ENCODE data around the gene CREB3L2.

The CREB3L2 gene

GRCh38 chr7:137935884-137936508 lies 65.9 kb downstream of the CREB3L2 start:
- TF ChIP-seq EGR2 (tag by site-specific recombination; IDR thresholded peaks at IDR 0.05; ENCODE audit: low read depth) (peak; percentile 42), TRIM28 (IDR thresholded peaks at IDR 0.05; ENCODE audit: borderline replicate concordance, low read length) (0 out of 2 replicates have a peak, but pooled peaks have one; percentile 18), ZFHX2 (tag by site-specific recombination; conservative IDR thresholded peaks at IDR 0.05) (peak; percentile 57), ZNF785 (tag by site-specific recombination; IDR thresholded peaks at IDR 0.05) (no peak)
- ChIA-PET CTCF (interaction anchor here (1.4 kb wide), 1 partner anchor 32 kb away, joined by 3 read pairs; no protein-coding TSS in a partner anchor), POLR2A (no interaction called here)
- peaks cover 2% of the 10 kb centered on the region; the same call in 1 of the 2 replicates for H3K4me1 ChIP-seq (ENCODE audit: control insufficient read depth, insufficient read depth, low read length)
- no peak overlapping the region for H3K4me3 ChIP-seq (ENCODE audit: low read depth, low read length)
- H3K27ac ChIP-seq (ENCODE audit: extremely low read depth, low read depth, low read length): no peak overlapping the region
- H3K9me3 ChIP-seq (ENCODE audit: control insufficient read depth, insufficient read depth, low read depth, low read length): no peaks in the 10 kb centered on the region
- no peaks in the 10 kb centered on the region for H3K36me3 ChIP-seq (ENCODE audit: control insufficient read depth in 2 of 2, insufficient read depth in 1 of 2, low read length in 2 of 2)

DNA sequence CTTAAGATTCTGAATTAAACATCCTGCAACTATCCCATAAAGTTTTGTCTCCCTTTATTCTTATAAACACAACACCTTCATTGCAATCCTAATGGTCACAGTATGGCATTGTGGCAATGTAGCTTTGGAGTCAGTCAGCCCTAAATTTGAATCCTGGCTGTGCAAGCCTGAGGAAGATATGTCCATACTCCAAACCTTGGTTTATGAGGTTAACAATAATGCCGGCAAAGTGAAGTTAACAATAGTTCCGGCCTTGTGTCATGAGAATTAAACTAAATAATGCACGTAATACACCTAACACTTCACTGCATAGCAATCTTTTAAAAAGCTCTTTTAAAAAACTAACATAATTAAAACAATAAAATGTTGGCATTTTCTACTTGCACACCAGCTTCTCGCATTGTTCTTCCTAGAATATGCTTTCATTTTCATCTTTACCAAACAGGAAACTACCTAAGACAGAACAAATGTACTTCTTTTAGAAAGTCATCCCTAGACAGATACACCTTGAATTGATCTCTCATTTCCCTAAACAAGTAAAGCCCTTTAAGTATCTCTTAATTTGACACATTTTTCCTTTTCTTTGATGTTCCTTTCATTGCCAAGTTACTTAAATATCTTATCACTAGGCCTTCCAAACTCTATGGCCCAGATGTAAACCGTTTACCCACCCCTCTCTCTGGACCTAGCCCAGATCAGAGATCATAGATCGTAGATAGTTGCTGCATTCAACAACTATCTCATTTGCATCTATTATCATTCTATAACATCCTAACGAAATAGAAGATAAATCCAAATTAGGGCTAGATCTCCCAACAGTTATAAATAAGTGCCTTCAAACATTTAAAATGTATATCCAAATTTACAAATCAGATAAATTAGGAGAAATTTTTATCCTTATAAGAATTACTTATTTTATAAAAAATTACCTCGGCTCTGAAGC lies 66.7 kb downstream of the CREB3L2 start:
- TF ChIP-seq TRIM28 (IDR thresholded peaks at IDR 0.05; ENCODE audit: borderline replicate concordance, low read length) (no peak), BCL11B (tag by site-specific recombination; IDR thresholded peaks at IDR 0.05; ENCODE audit: low read depth) (no peak), ZNF514 (tag by site-specific recombination; IDR thresholded peaks at IDR 0.05) (no peak), ZNF423 (tag by site-specific recombination; IDR thresholded peaks at IDR 0.05) (no peak), ZNF777 (tag by site-specific recombination; IDR thresholded peaks at IDR 0.05; ENCODE audit: borderline replicate concordance) (no peak), ZNF623 (tag by site-specific recombination; IDR thresholded peaks at IDR 0.05) (no peak), REPIN1 (tag by site-specific recombination; IDR thresholded peaks at IDR 0.05; ENCODE audit: low read depth) (no peak)
- TF ChIP-seq, protein P1, sequence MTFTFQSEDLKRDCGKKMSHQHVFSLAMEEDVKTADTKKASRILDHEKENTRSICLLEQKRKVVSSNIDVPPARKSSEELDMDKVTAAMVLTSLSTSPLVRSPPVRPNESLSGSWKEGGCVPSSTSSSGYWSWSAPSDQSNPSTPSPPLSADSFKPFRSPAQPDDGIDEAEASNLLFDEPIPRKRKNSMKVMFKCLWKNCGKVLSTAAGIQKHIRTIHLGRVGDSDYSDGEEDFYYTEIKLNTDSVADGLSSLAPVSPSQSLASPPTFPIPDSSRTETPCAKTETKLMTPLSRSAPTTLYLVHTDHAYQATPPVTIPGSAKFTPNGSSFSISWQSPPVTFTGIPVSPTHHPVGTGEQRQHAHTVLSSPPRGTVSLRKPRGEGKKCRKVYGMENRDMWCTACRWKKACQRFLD (tag by site-specific recombination; IDR thresholded peaks at IDR 0.05): no peak
- TF ChIP-seq, protein P2, sequence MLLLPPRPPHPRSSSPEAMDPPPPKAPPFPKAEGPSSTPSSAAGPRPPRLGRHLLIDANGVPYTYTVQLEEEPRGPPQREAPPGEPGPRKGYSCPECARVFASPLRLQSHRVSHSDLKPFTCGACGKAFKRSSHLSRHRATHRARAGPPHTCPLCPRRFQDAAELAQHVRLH (tag by site-specific recombination; IDR thresholded peaks at IDR 0.05): no peak
- TF ChIP-seq, protein P3, sequence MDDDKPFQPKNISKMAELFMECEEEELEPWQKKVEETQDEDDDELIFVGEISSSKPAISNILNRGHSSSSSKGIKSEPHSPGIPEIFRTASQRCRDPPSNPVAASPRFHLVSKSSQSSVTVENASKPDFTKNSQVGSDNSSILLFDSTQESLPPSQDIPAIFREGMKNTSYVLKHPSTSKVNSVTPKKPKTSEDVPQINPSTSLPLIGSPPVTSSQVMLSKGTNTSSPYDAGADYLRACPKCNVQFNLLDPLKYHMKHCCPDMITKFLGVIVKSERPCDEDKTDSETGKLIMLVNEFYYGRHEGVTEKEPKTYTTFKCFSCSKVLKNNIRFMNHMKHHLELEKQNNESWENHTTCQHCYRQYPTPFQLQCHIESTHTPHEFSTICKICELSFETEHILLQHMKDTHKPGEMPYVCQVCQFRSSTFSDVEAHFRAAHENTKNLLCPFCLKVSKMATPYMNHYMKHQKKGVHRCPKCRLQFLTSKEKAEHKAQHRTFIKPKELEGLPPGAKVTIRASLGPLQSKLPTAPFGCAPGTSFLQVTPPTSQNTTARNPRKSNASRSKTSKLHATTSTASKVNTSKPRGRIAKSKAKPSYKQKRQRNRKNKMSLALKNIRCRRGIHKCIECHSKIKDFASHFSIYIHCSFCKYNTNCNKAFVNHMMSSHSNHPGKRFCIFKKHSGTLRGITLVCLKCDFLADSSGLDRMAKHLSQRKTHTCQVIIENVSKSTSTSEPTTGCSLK (tag by site-specific recombination; IDR thresholded peaks at IDR 0.05): no peak
- Histone ChIP-seq H3K9me3 (ENCODE audit: control insufficient read depth, insufficient read depth, low read depth, low read length) (no peaks in the 10 kb centered on the region), H3K4me1 (ENCODE audit: control insufficient read depth, insufficient read depth, low read length) (peaks cover 2% of the 10 kb centered on the region; the same call in 1 of the 2 replicates), H3K27ac (ENCODE audit: extremely low read depth, low read depth, low read length) (no peak overlapping the region), H3K4me3 (ENCODE audit: low read depth, low read length) (no peak overlapping the region), H3K36me3 (ENCODE audit: control insufficient read depth in 2 of 2, insufficient read depth in 1 of 2, low read length in 2 of 2) (no peaks in the 10 kb centered on the region)
- ChIA-PET CTCF (interaction anchor here (0.5 to 1.4 kb wide), 3 partner anchors 31 to 792 kb away, joined by 3 to 4 read pairs (median 4); no protein-coding TSS in a partner anchor), POLR2A (no interaction called here)

DNA sequence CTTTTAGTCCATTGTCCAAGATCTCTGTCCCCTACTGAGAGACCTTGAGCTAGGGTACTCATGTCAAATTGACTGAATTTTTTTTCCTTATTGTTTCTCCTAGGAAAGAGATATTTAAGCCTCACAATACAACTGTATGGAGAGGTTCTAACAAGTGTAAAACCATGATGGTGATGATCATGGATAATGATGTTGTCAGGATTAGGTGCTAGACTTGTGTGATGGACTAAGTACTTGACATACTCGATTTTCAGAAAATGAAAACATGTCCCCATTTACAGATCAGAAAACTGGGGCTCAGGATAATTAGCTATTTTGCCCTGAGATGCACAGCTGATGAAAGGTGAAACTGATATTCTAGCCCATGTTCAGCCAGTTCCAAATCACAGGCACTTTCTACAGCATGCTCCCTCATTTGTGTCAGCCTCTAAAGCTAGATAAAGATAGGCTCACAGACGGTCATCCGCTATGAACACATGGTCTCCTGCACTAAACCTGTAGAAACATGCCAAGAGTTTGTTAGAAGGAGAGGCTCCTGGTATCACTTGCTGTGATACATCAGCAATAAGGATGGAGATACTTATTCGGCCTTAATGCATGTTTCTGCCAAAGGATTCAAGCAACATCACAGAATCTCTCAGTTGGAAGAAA lies 67.6 kb downstream of the CREB3L2 start:
- ChIA-PET CTCF (interaction anchor here (0.5 to 1.2 kb wide), 2 partner anchors 17 to 793 kb away, joined by 3 to 4 read pairs; no protein-coding TSS in a partner anchor), POLR2A (interaction anchor here (0.5 kb wide), 1 partner anchor 753 kb away, joined by 3 read pairs; no protein-coding TSS in a partner anchor)
- Histone ChIP-seq H3K36me3 (ENCODE audit: control insufficient read depth in 2 of 2, insufficient read depth in 1 of 2, low read length in 2 of 2) (no peaks in the 10 kb centered on the region), H3K4me1 (ENCODE audit: control insufficient read depth, insufficient read depth, low read length) (peaks cover 2% of the 10 kb centered on the region; the same call in 1 of the 2 replicates), H3K9me3 (ENCODE audit: control insufficient read depth, insufficient read depth, low read depth, low read length) (no peaks in the 10 kb centered on the region), H3K27ac (ENCODE audit: extremely low read depth, low read depth, low read length) (no peak overlapping the region), H3K4me3 (ENCODE audit: low read depth, low read length) (no peak overlapping the region)
- TF ChIP-seq, protein P4, sequence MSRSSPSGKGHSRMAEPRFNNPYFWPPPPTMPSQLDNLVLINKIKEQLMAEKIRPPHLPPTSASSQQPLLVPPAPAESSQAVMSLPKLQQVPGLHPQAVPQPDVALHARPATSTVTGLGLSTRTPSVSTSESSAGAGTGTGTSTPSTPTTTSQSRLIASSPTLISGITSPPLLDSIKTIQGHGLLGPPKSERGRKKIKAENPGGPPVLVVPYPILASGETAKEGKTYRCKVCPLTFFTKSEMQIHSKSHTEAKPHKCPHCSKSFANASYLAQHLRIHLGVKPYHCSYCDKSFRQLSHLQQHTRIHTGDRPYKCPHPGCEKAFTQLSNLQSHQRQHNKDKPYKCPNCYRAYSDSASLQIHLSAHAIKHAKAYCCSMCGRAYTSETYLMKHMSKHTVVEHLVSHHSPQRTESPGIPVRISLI (tag by site-specific recombination; IDR thresholded peaks at IDR 0.05): no peak
- TF ChIP-seq ZNF510 (tag by site-specific recombination; IDR thresholded peaks at IDR 0.05; ENCODE audit: insufficient replicate concordance) (no peak), ZNF670 (tag by site-specific recombination; IDR thresholded peaks at IDR 0.05; ENCODE audit: low read depth) (no peak), ZNF239 (tag by site-specific recombination; IDR thresholded peaks at IDR 0.05) (no peak), SCRT1 (tag by site-specific recombination; IDR thresholded peaks at IDR 0.05; ENCODE audit: borderline replicate concordance) (no peak)
- TF ChIP-seq, protein P5, sequence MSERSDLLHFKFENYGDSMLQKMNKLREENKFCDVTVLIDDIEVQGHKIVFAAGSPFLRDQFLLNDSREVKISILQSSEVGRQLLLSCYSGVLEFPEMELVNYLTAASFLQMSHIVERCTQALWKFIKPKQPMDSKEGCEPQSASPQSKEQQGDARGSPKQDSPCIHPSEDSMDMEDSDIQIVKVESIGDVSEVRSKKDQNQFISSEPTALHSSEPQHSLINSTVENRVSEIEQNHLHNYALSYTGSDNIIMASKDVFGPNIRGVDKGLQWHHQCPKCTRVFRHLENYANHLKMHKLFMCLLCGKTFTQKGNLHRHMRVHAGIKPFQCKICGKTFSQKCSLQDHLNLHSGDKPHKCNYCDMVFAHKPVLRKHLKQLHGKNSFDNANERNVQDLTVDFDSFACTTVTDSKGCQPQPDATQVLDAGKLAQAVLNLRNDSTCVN (tag by site-specific recombination; optimal IDR thresholded peaks at IDR 0.05): no peak
- TF ChIP-seq, protein P6, sequence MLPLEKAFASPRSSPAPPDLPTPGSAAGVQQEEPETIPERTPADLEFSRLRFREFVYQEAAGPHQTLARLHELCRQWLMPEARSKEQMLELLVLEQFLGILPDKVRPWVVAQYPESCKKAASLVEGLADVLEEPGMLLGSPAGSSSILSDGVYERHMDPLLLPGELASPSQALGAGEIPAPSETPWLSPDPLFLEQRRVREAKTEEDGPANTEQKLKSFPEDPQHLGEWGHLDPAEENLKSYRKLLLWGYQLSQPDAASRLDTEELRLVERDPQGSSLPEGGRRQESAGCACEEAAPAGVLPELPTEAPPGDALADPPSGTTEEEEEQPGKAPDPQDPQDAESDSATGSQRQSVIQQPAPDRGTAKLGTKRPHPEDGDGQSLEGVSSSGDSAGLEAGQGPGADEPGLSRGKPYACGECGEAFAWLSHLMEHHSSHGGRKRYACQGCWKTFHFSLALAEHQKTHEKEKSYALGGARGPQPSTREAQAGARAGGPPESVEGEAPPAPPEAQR (tag by site-specific recombination; IDR thresholded peaks at IDR 0.05): no peak
